HUES48 (cell line): ENCODE data around the gene AP2A2.
A peak's percentile ranks its signal among the peaks of the same experiment; 100 is the strongest.

Source experiments
- H3K27ac ChIP-seq: one replicate; pipeline ENCODE4 v1.7.0; 2013; ENCODE audit warnings: low read depth, low read length, inconsistent platforms
- H3K27me3 ChIP-seq: 2 replicates; pipeline ENCODE4 v1.6.1; 2013; ENCODE audit warnings: mild to moderate bottlenecking, low read length; ENCODE audit not compliant: control insufficient read depth, insufficient read depth
- H3K36me3 ChIP-seq: 2 replicates; pipeline ENCODE4 v1.6.1; 2013; ENCODE audit warnings: low read length; ENCODE audit not compliant: control insufficient read depth, insufficient read depth
- H3K4me1 ChIP-seq: 2 replicates; pipeline ENCODE4 v1.6.1; 2013; ENCODE audit warnings: mild to moderate bottlenecking, low read length; ENCODE audit not compliant: control insufficient read depth, insufficient read depth
- H3K4me3 ChIP-seq: 2 replicates; pipeline ENCODE4 v1.5.1; 2013; ENCODE audit warnings: mild to moderate bottlenecking, low read depth, low read length
- H3K9ac ChIP-seq: 2 replicates; pipeline ENCODE4 v1.6.1; 2013; ENCODE audit warnings: mild to moderate bottlenecking, low read depth, low read length, moderate library complexity
- H3K9me3 ChIP-seq: 2 replicates; pipeline ENCODE4 v1.6.1; 2013; ENCODE audit warnings: low read length; ENCODE audit not compliant: control insufficient read depth, insufficient read depth

Gene AP2A2

GRCh38 chr11:911890-912219, 13.8 kb upstream of the AP2A2 start:
- Histone ChIP-seq H3K27ac (peak overlapping the region; percentile 96), H3K4me3 (peak overlapping the region; percentile 73; the same call in 1 of the 2 replicates), H3K36me3 (peaks cover 14% of the 10 kb centered on the region; the same call in 1 of the 2 replicates), H3K9me3 (no peaks in the 10 kb centered on the region), H3K4me1 (peaks cover 5% of the 10 kb centered on the region; the same call in 1 of the 2 replicates), H3K9ac (no peak overlapping the region), H3K27me3 (no peaks in the 10 kb centered on the region)

- no peak overlapping the region for H3K27ac ChIP-seq
- no peak overlapping the region for H3K9ac ChIP-seq
- peaks cover 14% of the 10 kb centered on the region; the same call in 1 of the 2 replicates for H3K36me3 ChIP-seq
- no peak overlapping the region for H3K4me3 ChIP-seq
- H3K9me3 ChIP-seq, result no peaks in the 10 kb centered on the region
- H3K27me3 ChIP-seq, result no peaks in the 10 kb centered on the region
- H3K4me1 ChIP-seq, result peaks cover 5% of the 10 kb centered on the region; the same call in 1 of the 2 replicates
These were observed 13.4 kb upstream of the AP2A2 start for GRCh38 chr11:912266-912665.

- no peak overlapping the region for H3K9ac ChIP-seq
- H3K36me3 ChIP-seq, result peaks cover 8% of the 10 kb centered on the region; the same call in 1 of the 2 replicates
- H3K27ac ChIP-seq, result no peak overlapping the region
- no peak overlapping the region for H3K4me3 ChIP-seq
- H3K4me1 ChIP-seq, result peaks cover 5% of the 10 kb centered on the region; the same call in 1 of the 2 replicates
- H3K27me3 ChIP-seq, result no peaks in the 10 kb centered on the region
- H3K9me3 ChIP-seq, result no peaks in the 10 kb centered on the region
These were observed 12.6 kb upstream of the AP2A2 start for GRCh38 chr11:913043-913442.

- no peak overlapping the region for H3K9ac ChIP-seq
- H3K36me3 ChIP-seq, result 0 out of 2 replicates have a peak, but pooled peaks cover 3% of the 10 kb centered on the region
These were observed 11.5 kb upstream of the AP2A2 start for GRCh38 chr11:914204-914603.

GRCh38 chr11:914747-915501, 10.7 kb upstream of the AP2A2 start:
- Histone ChIP-seq H3K4me1 (peaks cover 5% of the 10 kb centered on the region; the same call in 1 of the 2 replicates), H3K9ac (no peak overlapping the region)

More at GRCh38 chr11:914204-914603, 11.5 kb upstream of the AP2A2 start:
- no peaks in the 10 kb centered on the region for H3K9me3 ChIP-seq
- H3K4me3 ChIP-seq, result no peak overlapping the region
- peaks cover 5% of the 10 kb centered on the region; the same call in 1 of the 2 replicates for H3K4me1 ChIP-seq
- H3K27me3 ChIP-seq, result no peaks in the 10 kb centered on the region
- H3K27ac ChIP-seq, result no peak overlapping the region

GRCh38 chr11:917426-917825, 8.2 kb upstream of the AP2A2 start:
- Histone ChIP-seq H3K27ac (no peak overlapping the region), H3K27me3 (no peaks in the 10 kb centered on the region), H3K9me3 (no peaks in the 10 kb centered on the region), H3K36me3 (no peaks in the 10 kb centered on the region), H3K9ac (no peak overlapping the region), H3K4me1 (no peaks in the 10 kb centered on the region), H3K4me3 (no peak overlapping the region)

More at GRCh38 chr11:914747-915501, 10.7 kb upstream of the AP2A2 start:
- Histone ChIP-seq H3K9me3 (no peaks in the 10 kb centered on the region), H3K27ac (no peak overlapping the region), H3K4me3 (no peak overlapping the region), H3K27me3 (no peaks in the 10 kb centered on the region), H3K36me3 (no peaks in the 10 kb centered on the region)

GRCh38 chr11:921921-922678, 3.6 kb upstream of the AP2A2 start:
- Histone ChIP-seq H3K9ac (no peak overlapping the region), H3K27ac (no peak overlapping the region), H3K27me3 (no peaks in the 10 kb centered on the region), H3K9me3 (no peaks in the 10 kb centered on the region), H3K4me1 (peaks cover 6% of the 10 kb centered on the region; the same call in 1 of the 2 replicates), H3K4me3 (no peak overlapping the region), H3K36me3 (peaks cover 1% of the 10 kb centered on the region)

- Histone ChIP-seq H3K9me3 (no peaks in the 10 kb centered on the region), H3K27ac (no peak overlapping the region), H3K4me3 (no peak overlapping the region), H3K4me1 (peaks cover 6% of the 10 kb centered on the region; the same call in 1 of the 2 replicates), H3K9ac (no peak overlapping the region), H3K27me3 (no peaks in the 10 kb centered on the region), H3K36me3 (peaks cover 16% of the 10 kb centered on the region)
These were observed 1.8 kb upstream of the AP2A2 start for GRCh38 chr11:923691-924405.

- Histone ChIP-seq H3K27ac (no peak overlapping the region), H3K4me3 (no peak overlapping the region), H3K4me1 (peaks cover 6% of the 10 kb centered on the region; the same call in 1 of the 2 replicates), H3K9ac (no peak overlapping the region), H3K36me3 (peaks cover 21% of the 10 kb centered on the region), H3K27me3 (no peaks in the 10 kb centered on the region), H3K9me3 (no peaks in the 10 kb centered on the region)
These were observed 1.1 kb upstream of the AP2A2 start for GRCh38 chr11:924406-925157.

- Histone ChIP-seq H3K9me3 (no peaks in the 10 kb centered on the region), H3K27ac (no peak overlapping the region), H3K9ac (no peak overlapping the region), H3K4me1 (peaks cover 6% of the 10 kb centered on the region; the same call in 1 of the 2 replicates), H3K27me3 (no peaks in the 10 kb centered on the region), H3K4me3 (peak overlapping the region; percentile 33; the same call in 1 of the 2 replicates), H3K36me3 (peaks cover 21% of the 10 kb centered on the region)
These were observed 543 bp upstream of the AP2A2 start for GRCh38 chr11:925158-925495.
